ENCODE data around the gene GTPBP1. TPM values are rescaled to one million over a fixed set of nuclear protein-coding genes. Genes with fewer than 3 reads are reported as not detected.

Gene GTPBP1
- total RNA-seq, 2 donors from 2014 or later = 42.9 to 73.5 TPM

GRCh38 chr22:38753948-38754750 lies 48.4 kb downstream of the GTPBP1 start:
- peak overlapping the region; percentile 90 for H3K4me3 ChIP-seq
- TF ChIP-seq CTCF (IDR thresholded peaks at IDR 0.05) = no peak
- H3K4me1 ChIP-seq (ENCODE audit: control insufficient read depth in 1 of 2, low read depth in 2 of 2) = peaks cover 17 to 50% of the 10 kb centered on the region in 2 donors
- H3K36me3 ChIP-seq = peaks cover 38% of the 10 kb centered on the region
- peak; percentile 71 for DNase-seq (ENCODE audit: low spot score)
- peak; percentile 41 for ATAC-seq (ENCODE audit: insufficient number of reproducible peaks, low FRiP score, low read depth)
- no peaks in the 10 kb centered on the region for H3K27me3 ChIP-seq (replicated peaks; ENCODE audit: insufficient read depth)
- H3K27ac ChIP-seq = peak overlapping the region; percentile 99 to 100
- no peaks in the 10 kb centered on the region for H3K9me3 ChIP-seq

- peak overlapping the region; percentile 90 for H3K4me3 ChIP-seq
- no peaks in the 10 kb centered on the region for H3K27me3 ChIP-seq (replicated peaks; ENCODE audit: insufficient read depth)
- H3K9me3 ChIP-seq = no peaks in the 10 kb centered on the region
- DNase-seq (ENCODE audit: low spot score) = no peak
- H3K36me3 ChIP-seq = peaks cover 32% of the 10 kb centered on the region
- H3K4me1 ChIP-seq (ENCODE audit: control insufficient read depth in 1 of 2, low read depth in 2 of 2) = peaks cover 17 to 50% of the 10 kb centered on the region in 2 donors
- TF ChIP-seq CTCF (IDR thresholded peaks at IDR 0.05) = no peak
- H3K27ac ChIP-seq = peak overlapping the region; percentile 99 to 100
- ATAC-seq (ENCODE audit: insufficient number of reproducible peaks, low FRiP score, low read depth) = no peak
These were observed 49.0 kb downstream of the GTPBP1 start for GRCh38 chr22:38754751-38755154.

- peak overlapping the region; percentile 90 for H3K4me3 ChIP-seq
- ATAC-seq (ENCODE audit: insufficient number of reproducible peaks, low FRiP score, low read depth) (peak; percentile 70), DNase-seq (ENCODE audit: low spot score) (peak; percentile 88)
- H3K36me3 ChIP-seq = peaks cover 26% of the 10 kb centered on the region
- no peaks in the 10 kb centered on the region for H3K9me3 ChIP-seq
- H3K27me3 ChIP-seq (replicated peaks; ENCODE audit: insufficient read depth) = no peaks in the 10 kb centered on the region
- peaks cover 17 to 50% of the 10 kb centered on the region in 2 donors for H3K4me1 ChIP-seq (ENCODE audit: control insufficient read depth in 1 of 2, low read depth in 2 of 2)
- no peak for TF ChIP-seq CTCF (IDR thresholded peaks at IDR 0.05)
- peak overlapping the region; percentile 99 to 100 for H3K27ac ChIP-seq
These were observed 49.6 kb downstream of the GTPBP1 start for GRCh38 chr22:38755155-38755910.

- H3K27ac ChIP-seq = peak within 1 kb of the TSS; percentile 99 to 100
- peak within 1 kb of the TSS; percentile 90 for H3K4me3 ChIP-seq
- H3K4me1 ChIP-seq (ENCODE audit: control insufficient read depth in 1 of 2, low read depth in 2 of 2) = peaks cover 17 to 46% of the 10 kb centered on the region in 2 donors
- H3K27me3 ChIP-seq (replicated peaks; ENCODE audit: insufficient read depth) = no peaks in the 10 kb centered on the region
- no peak for TF ChIP-seq CTCF (IDR thresholded peaks at IDR 0.05)
- no peaks in the 10 kb centered on the region for H3K9me3 ChIP-seq
- DNase-seq (ENCODE audit: low spot score) (peak; percentile 83), ATAC-seq (ENCODE audit: insufficient number of reproducible peaks, low FRiP score, low read depth) (peak; percentile 67)
- peaks cover 19% of the 10 kb centered on the region for H3K36me3 ChIP-seq
These were observed 50.3 kb downstream of the GTPBP1 start, which contains the start of gene SUN2 for GRCh38 chr22:38755911-38756532. Gene SUN2, minus strand, starts transcription at chr22:38755998. Its CDS starts 3,370 bp downstream, at chr22:38752628.

All from thoracic aorta (tissue), 2 donors.